GM21528 (cell line): ENCODE data around the gene MRPL49.

Experiments used
- ATAC-seq: cut with Tn5 transposase; IDR thresholded peaks from one replicate; pipeline ENCODE4 v1.9.1; 2021; ENCODE audit warnings: mild to moderate bottlenecking, moderate library complexity; ENCODE audit not compliant: unreplicated experiment, low FRiP score

MRPL49 gene

GRCh38 chr11:65121865-65122696 lies at the start of gene MRPL49, which contains the start of gene FAU:
MRPL49 (plus strand) TSS chr11:65122321; CDS start chr11:65122347, 26 bp downstream.
FAU (minus strand) TSS chr11:65122134; CDS start chr11:65121813, 321 bp downstream.
- ATAC-seq = peak; percentile 66

GRCh38 chr11:65072631-65072966 lies 49.5 kb upstream of the MRPL49 start:
- ATAC-seq = no peak

GRCh38 chr11:65077451-65077850 lies 44.7 kb upstream of the MRPL49 start:
- ATAC-seq = no peak

- ATAC-seq = no peak
These were observed 44.0 kb upstream of the MRPL49 start for GRCh38 chr11:65078151-65078550.

- ATAC-seq = no peak
These were observed 43.3 kb upstream of the MRPL49 start for GRCh38 chr11:65078786-65079342.

- peak; percentile 22 for ATAC-seq
These were observed 38.8 kb upstream of the MRPL49 start for GRCh38 chr11:65083134-65083833.

GRCh38 chr11:65083834-65084597 lies 38.1 kb upstream of the MRPL49 start, which contains the start of the genes CDCA5 and ZFPL1:
CDCA5 (minus strand) TSS chr11:65084040; CDS start chr11:65083978, 62 bp downstream.
ZFPL1 (plus strand) TSS chr11:65084222; CDS start chr11:65084699, 477 bp downstream.
- ATAC-seq = peak; percentile 67

GRCh38 chr11:65084598-65085375 lies 37.3 kb upstream of the MRPL49 start:
- peak; percentile 8 for ATAC-seq

- ATAC-seq = no peak
These were observed 36.7 kb upstream of the MRPL49 start for GRCh38 chr11:65085446-65085845.

- no peak for ATAC-seq
These were observed 35.3 kb upstream of the MRPL49 start for GRCh38 chr11:65086809-65087208.

- no peak for ATAC-seq
These were observed 34.9 kb upstream of the MRPL49 start for GRCh38 chr11:65087216-65087615.

GRCh38 chr11:65087827-65088226 lies 34.3 kb upstream of the MRPL49 start:
- no peak for ATAC-seq

- no peak for ATAC-seq
These were observed 32.5 kb upstream of the MRPL49 start for GRCh38 chr11:65089621-65090020.

- no peak for ATAC-seq
These were observed 31.5 kb upstream of the MRPL49 start for GRCh38 chr11:65090628-65091027.

- ATAC-seq = no peak
These were observed 26.7 kb upstream of the MRPL49 start for GRCh38 chr11:65095427-65095826.

- ATAC-seq = peak; percentile 75
These were observed 25.9 kb upstream of the MRPL49 start, which contains the start of gene VPS51 for GRCh38 chr11:65095974-65096806. VPS51 (plus strand) TSS chr11:65096214; CDS start chr11:65096251, 37 bp downstream.

- ATAC-seq = no peak
These were observed 25.2 kb upstream of the MRPL49 start for GRCh38 chr11:65096926-65097325.

GRCh38 chr11:65100674-65101350 lies 21.3 kb upstream of the MRPL49 start:
- no peak for ATAC-seq
